AML-193 (cell line): ENCODE results near the gene CLDN11.

ENCODE experiments used
- DNase-seq, 2 experiments: peaks; one replicate each; lab custom pipeline; 2025; lab: John Stamatoyannopoulos, UW

CLDN11 gene

GRCh38 chr3:170418422-170419398 is at the start of gene CLDN11:
Gene CLDN11, plus strand, starts transcription at chr3:170418868. Its CDS starts 199 bp downstream, at chr3:170419067.
- no peak for DNase-seq

GRCh38 chr3:170368921-170369320 is 49.7 kb upstream of the CLDN11 start:
- DNase-seq, result peak; percentile 54 to 60

GRCh38 chr3:170372190-170372879 is 46.3 kb upstream of the CLDN11 start:
- no peak for DNase-seq

- no peak for DNase-seq
Measured at GRCh38 chr3:170383567-170383966, 35.1 kb upstream of the CLDN11 start.

GRCh38 chr3:170386468-170386867 is 32.2 kb upstream of the CLDN11 start:
- DNase-seq, result no peak

GRCh38 chr3:170387950-170388349 is 30.7 kb upstream of the CLDN11 start:
- no peak for DNase-seq

GRCh38 chr3:170391108-170391507 is 27.6 kb upstream of the CLDN11 start:
- no peak for DNase-seq

GRCh38 chr3:170397685-170398084 is 21.0 kb upstream of the CLDN11 start:
- DNase-seq, result no peak

- DNase-seq, result no peak
Measured at GRCh38 chr3:170405101-170405500, 13.6 kb upstream of the CLDN11 start.

- DNase-seq, result peak; percentile 39 to 43
Measured at GRCh38 chr3:170410428-170411029, 8.1 kb upstream of the CLDN11 start.

- no peak for DNase-seq
Measured at GRCh38 chr3:170413291-170413690, 5.4 kb upstream of the CLDN11 start.

GRCh38 chr3:170414202-170414663 is 4.4 kb upstream of the CLDN11 start:
- peak; percentile 64 to 65 for DNase-seq

- no peak for DNase-seq
Measured at GRCh38 chr3:170417090-170417489, 1.6 kb upstream of the CLDN11 start.

- DNase-seq, result no peak
Measured at GRCh38 chr3:170419557-170420087, 954 bp downstream of the CLDN11 start.

- DNase-seq, result no peak
Measured at GRCh38 chr3:170420307-170420821, 1.7 kb downstream of the CLDN11 start.

- DNase-seq, result no peak
Measured at GRCh38 chr3:170421111-170421641, 2.5 kb downstream of the CLDN11 start.

GRCh38 chr3:170421758-170422157 is 3.1 kb downstream of the CLDN11 start:
- DNase-seq, result no peak

GRCh38 chr3:170423001-170423615 is 4.4 kb downstream of the CLDN11 start:
- no peak for DNase-seq

- DNase-seq, result no peak
Measured at GRCh38 chr3:170424879-170425278, 6.2 kb downstream of the CLDN11 start.

- no peak for DNase-seq
Measured at GRCh38 chr3:170425491-170426239, 7.0 kb downstream of the CLDN11 start.
